Measurements from ENCODE around the gene ZNF768. TPM values are rescaled to one million over a fixed set of nuclear protein-coding genes. Genes with fewer than 3 reads are reported as not detected.

Gene ZNF768
- total RNA-seq, result 10.5 TPM
- polyA plus RNA-seq, result 20.4 TPM
- long read RNA-seq, donor 1, result 0 reads
- long read RNA-seq, donor 2, result 0 reads
- long read RNA-seq, donor 3, partial matches to known transcripts, result 0 of 4 reads
- long read RNA-seq, donor 3, other reads (novel, unspliced or antisense), result 0 of 4 reads
- long read RNA-seq, donor 4, partial matches to known transcripts, result 0 of 2 reads
- long read RNA-seq, donor 4, other reads (novel, unspliced or antisense), result 0 of 2 reads
- long read RNA-seq, donor 5, transcript ZNF768-201 (2 exons, 2,315 nt), result major isoform, 17 of 18 reads
- long read RNA-seq, donor 5, partial matches to known transcripts, result 0 of 18 reads
- long read RNA-seq, donor 5, other reads (novel, unspliced or antisense), result 0 of 18 reads
- long read RNA-seq, donor 6, transcript ZNF768-201 (2 exons, 2,315 nt), result major isoform, 5 of 5 reads
- long read RNA-seq, donor 6, partial matches to known transcripts, result 0 of 5 reads
- long read RNA-seq, donor 6, other reads (novel, unspliced or antisense), result 0 of 5 reads
- long read RNA-seq, donor 7, partial matches to known transcripts, result 0 of 4 reads
- long read RNA-seq, donor 7, other reads (novel, unspliced or antisense), result 0 of 4 reads
- long read RNA-seq, donor 8, partial matches to known transcripts, result 0 of 1 reads
- long read RNA-seq, donor 8, other reads (novel, unspliced or antisense), result 0 of 1 reads
- long read RNA-seq, donor 9, partial matches to known transcripts, result 0 of 4 reads
- long read RNA-seq, donor 9, other reads (novel, unspliced or antisense), result 0 of 4 reads
- long read RNA-seq, donor 10, partial matches to known transcripts, result 0 of 2 reads
- long read RNA-seq, donor 10, other reads (novel, unspliced or antisense), result 0 of 2 reads

- peak within 1 kb of the TSS; percentile 85 to 93 for H3K27ac ChIP-seq (ENCODE audit: low read depth in 1 of 2, low read length in 1 of 2)
- peak in 2 of 9 donors; percentile 27 to 28 for DNase-seq (ENCODE audit: low read depth in 6 of 9, low spot score in 9 of 9)
- H3K27me3 ChIP-seq (ENCODE audit: control insufficient read depth in 2 of 2, insufficient read depth in 1 of 2, low read length in 1 of 2), result peaks cover 6 to 16% of the 10 kb centered on the region in 2 donors
- no peaks in the 10 kb centered on the region for H3K9me3 ChIP-seq (ENCODE audit: control insufficient read depth in 2 of 2, insufficient read depth in 1 of 2, low read length in 1 of 2)
- peaks cover 19 to 26% of the 10 kb centered on the region in 2 donors for H3K36me3 ChIP-seq (ENCODE audit: control insufficient read depth in 2 of 2, insufficient read depth in 2 of 2, low read length in 1 of 2)
- peak within 1 kb of the TSS; percentile 61 to 76 for H3K4me3 ChIP-seq (ENCODE audit: low read length in 2 of 2)
- 1% methylated on average over 73 of the region's 73 CpGs for WGBS
- H3K4me1 ChIP-seq (ENCODE audit: control insufficient read depth in 2 of 2, insufficient read depth in 2 of 2, low read length in 2 of 2), result peaks cover 5 to 26% of the 10 kb centered on the region in 2 donors
These were observed at the start of gene ZNF768 for GRCh38 chr16:30526137-30526822. Gene ZNF768 (minus strand): TSS chr16:30526566. CDS start chr16:30526413, 153 bp downstream.

GRCh38 chr16:30574678-30575077 is 48.3 kb upstream of the ZNF768 start:
- no peak for DNase-seq (ENCODE audit: low read depth in 6 of 9, low spot score in 9 of 9)
- no peak overlapping the region for H3K4me3 ChIP-seq (ENCODE audit: low read length in 2 of 2)
- 98% methylated on average over 1 of the region's 1 CpG for WGBS

GRCh38 chr16:30571445-30572322 is 45.3 kb upstream of the ZNF768 start, which contains the start of gene ZNF688:
Gene ZNF688 (minus strand): TSS chr16:30571714. CDS start chr16:30571629, 85 bp downstream.
- Histone ChIP-seq H3K36me3 (ENCODE audit: control insufficient read depth in 2 of 2, insufficient read depth in 2 of 2, low read length in 1 of 2) (peaks cover 3 to 4% of the 10 kb centered on the region in 2 donors), H3K9me3 (ENCODE audit: control insufficient read depth in 2 of 2, insufficient read depth in 1 of 2, low read length in 1 of 2) (no peaks in the 10 kb centered on the region), H3K27me3 (ENCODE audit: control insufficient read depth in 2 of 2, insufficient read depth in 1 of 2, low read length in 1 of 2) (no peaks in the 10 kb centered on the region), H3K4me3 (ENCODE audit: low read length in 2 of 2) (peak within 1 kb of the TSS; percentile 84 to 91), H3K27ac (ENCODE audit: low read depth in 1 of 2, low read length in 1 of 2) (peak within 1 kb of the TSS; percentile 95 to 100), H3K4me1 (ENCODE audit: control insufficient read depth in 2 of 2, insufficient read depth in 2 of 2, low read length in 2 of 2) (peaks cover 30 to 59% of the 10 kb centered on the region in 2 donors)
- DNase-seq (ENCODE audit: low read depth in 6 of 9, low spot score in 9 of 9), result peak; percentile 89 to 99 (median 96)
- under 1% methylated on average over 67 of the region's 67 CpGs for WGBS

More at GRCh38 chr16:30574678-30575077, 48.3 kb upstream of the ZNF768 start:
- peaks cover 16 to 30% of the 10 kb centered on the region in 2 donors for H3K4me1 ChIP-seq (ENCODE audit: control insufficient read depth in 2 of 2, insufficient read depth in 2 of 2, low read length in 2 of 2)
- no peaks in the 10 kb centered on the region for H3K9me3 ChIP-seq (ENCODE audit: control insufficient read depth in 2 of 2, insufficient read depth in 1 of 2, low read length in 1 of 2)
- H3K27me3 ChIP-seq (ENCODE audit: control insufficient read depth in 2 of 2, insufficient read depth in 1 of 2, low read length in 1 of 2), result no peaks in the 10 kb centered on the region
- H3K36me3 ChIP-seq (ENCODE audit: control insufficient read depth in 2 of 2, insufficient read depth in 2 of 2, low read length in 1 of 2), result peaks cover 9 to 19% of the 10 kb centered on the region in 2 donors
- H3K27ac ChIP-seq (ENCODE audit: low read depth in 1 of 2, low read length in 1 of 2), result no peak overlapping the region

GRCh38 chr16:30570636-30571444 is 44.5 kb upstream of the ZNF768 start:
- H3K27ac ChIP-seq (ENCODE audit: low read depth in 1 of 2, low read length in 1 of 2), result peak overlapping the region; percentile 95 to 100
- peaks cover 30 to 68% of the 10 kb centered on the region in 2 donors for H3K4me1 ChIP-seq (ENCODE audit: control insufficient read depth in 2 of 2, insufficient read depth in 2 of 2, low read length in 2 of 2)
- peaks cover under 1 to 4% of the 10 kb centered on the region in 2 donors for H3K36me3 ChIP-seq (ENCODE audit: control insufficient read depth in 2 of 2, insufficient read depth in 2 of 2, low read length in 1 of 2)
- H3K4me3 ChIP-seq (ENCODE audit: low read length in 2 of 2), result peak overlapping the region; percentile 84 to 91
- 17% methylated on average over 22 of the region's 22 CpGs for WGBS
- peak in 1 of 9 donors; percentile 50 for DNase-seq (ENCODE audit: low read depth in 6 of 9, low spot score in 9 of 9)
- no peaks in the 10 kb centered on the region for H3K9me3 ChIP-seq (ENCODE audit: control insufficient read depth in 2 of 2, insufficient read depth in 1 of 2, low read length in 1 of 2)
- H3K27me3 ChIP-seq (ENCODE audit: control insufficient read depth in 2 of 2, insufficient read depth in 1 of 2, low read length in 1 of 2), result no peaks in the 10 kb centered on the region

- H3K27me3 ChIP-seq (ENCODE audit: control insufficient read depth in 2 of 2, insufficient read depth in 1 of 2, low read length in 1 of 2), result no peaks in the 10 kb centered on the region
- peaks cover 30 to 73% of the 10 kb centered on the region in 2 donors for H3K4me1 ChIP-seq (ENCODE audit: control insufficient read depth in 2 of 2, insufficient read depth in 2 of 2, low read length in 2 of 2)
- DNase-seq (ENCODE audit: low read depth in 6 of 9, low spot score in 9 of 9), result peak in 1 of 9 donors; percentile 19
- no peak overlapping the region for H3K4me3 ChIP-seq (ENCODE audit: low read length in 2 of 2)
- H3K9me3 ChIP-seq (ENCODE audit: control insufficient read depth in 2 of 2, insufficient read depth in 1 of 2, low read length in 1 of 2), result no peaks in the 10 kb centered on the region
- H3K27ac ChIP-seq (ENCODE audit: low read depth in 1 of 2, low read length in 1 of 2), result peak overlapping the region; percentile 4 to 25
- H3K36me3 ChIP-seq (ENCODE audit: control insufficient read depth in 2 of 2, insufficient read depth in 2 of 2, low read length in 1 of 2), result peaks cover 0 to 4% of the 10 kb centered on the region in 2 donors
- 96% methylated on average over 44 of the region's 44 CpGs for WGBS
These were observed 43.6 kb upstream of the ZNF768 start for GRCh38 chr16:30569746-30570635.

- WGBS, result 96% methylated on average over 3 of the region's 3 CpGs
- no peak for DNase-seq (ENCODE audit: low read depth in 6 of 9, low spot score in 9 of 9)
- peak overlapping the region; percentile 93 to 98 for H3K27ac ChIP-seq (ENCODE audit: low read depth in 1 of 2, low read length in 1 of 2)
- no peaks in the 10 kb centered on the region for H3K9me3 ChIP-seq (ENCODE audit: control insufficient read depth in 2 of 2, insufficient read depth in 1 of 2, low read length in 1 of 2)
- no peaks in the 10 kb centered on the region for H3K27me3 ChIP-seq (ENCODE audit: control insufficient read depth in 2 of 2, insufficient read depth in 1 of 2, low read length in 1 of 2)
- no peak overlapping the region for H3K4me3 ChIP-seq (ENCODE audit: low read length in 2 of 2)
- H3K36me3 ChIP-seq (ENCODE audit: control insufficient read depth in 2 of 2, insufficient read depth in 2 of 2, low read length in 1 of 2), result peaks cover 0 to 4% of the 10 kb centered on the region in 2 donors
- peaks cover 30 to 73% of the 10 kb centered on the region in 2 donors for H3K4me1 ChIP-seq (ENCODE audit: control insufficient read depth in 2 of 2, insufficient read depth in 2 of 2, low read length in 2 of 2)
These were observed 42.9 kb upstream of the ZNF768 start for GRCh38 chr16:30569281-30569680.
